VCaP (cell line): ENCODE results near the gene ZFYVE21.

Experiments used
- H3K27ac ChIP-seq: fragments of 450-650 bp; 2 replicates; pipeline ENCODE4 v1.5.1; 2017
- TF ChIP-seq, protein P1 (sequence below): fragments of 450-650 bp; conservative IDR thresholded peaks from 2 replicates; pipeline ENCODE4 v1.5.1; 2017; ENCODE audit warnings: mild to moderate bottlenecking, moderate library complexity

Gene ZFYVE21

DNA sequence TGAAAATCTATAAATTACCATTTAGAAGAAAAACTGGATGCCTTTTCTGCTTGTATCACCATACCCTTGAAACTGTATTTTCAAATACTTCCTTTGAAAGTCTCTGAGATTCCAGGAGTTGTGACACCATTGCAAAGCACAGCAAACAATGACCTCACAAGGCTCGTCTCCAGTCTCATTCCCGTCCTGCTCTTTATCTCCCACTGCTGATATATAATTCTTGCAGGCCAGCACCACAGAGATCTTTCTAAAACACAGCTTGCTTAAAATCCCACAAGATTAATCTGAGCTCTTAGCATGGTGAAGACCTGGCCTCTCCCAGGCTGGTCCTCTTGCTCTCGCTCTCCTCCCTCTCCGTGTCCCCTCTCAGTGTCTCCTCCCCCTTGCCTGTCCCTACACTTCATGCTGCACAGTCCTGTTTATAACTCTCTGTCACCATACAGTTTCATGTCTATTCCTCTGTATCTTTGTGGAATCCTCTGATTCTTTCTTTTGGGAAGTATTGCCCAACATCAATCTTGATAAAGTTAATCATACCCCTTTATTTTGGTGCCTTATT, 51.8 kb downstream of the ZFYVE21 start:
- TF ChIP-seq, protein P1, sequence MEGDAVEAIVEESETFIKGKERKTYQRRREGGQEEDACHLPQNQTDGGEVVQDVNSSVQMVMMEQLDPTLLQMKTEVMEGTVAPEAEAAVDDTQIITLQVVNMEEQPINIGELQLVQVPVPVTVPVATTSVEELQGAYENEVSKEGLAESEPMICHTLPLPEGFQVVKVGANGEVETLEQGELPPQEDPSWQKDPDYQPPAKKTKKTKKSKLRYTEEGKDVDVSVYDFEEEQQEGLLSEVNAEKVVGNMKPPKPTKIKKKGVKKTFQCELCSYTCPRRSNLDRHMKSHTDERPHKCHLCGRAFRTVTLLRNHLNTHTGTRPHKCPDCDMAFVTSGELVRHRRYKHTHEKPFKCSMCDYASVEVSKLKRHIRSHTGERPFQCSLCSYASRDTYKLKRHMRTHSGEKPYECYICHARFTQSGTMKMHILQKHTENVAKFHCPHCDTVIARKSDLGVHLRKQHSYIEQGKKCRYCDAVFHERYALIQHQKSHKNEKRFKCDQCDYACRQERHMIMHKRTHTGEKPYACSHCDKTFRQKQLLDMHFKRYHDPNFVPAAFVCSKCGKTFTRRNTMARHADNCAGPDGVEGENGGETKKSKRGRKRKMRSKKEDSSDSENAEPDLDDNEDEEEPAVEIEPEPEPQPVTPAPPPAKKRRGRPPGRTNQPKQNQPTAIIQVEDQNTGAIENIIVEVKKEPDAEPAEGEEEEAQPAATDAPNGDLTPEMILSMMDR = no peak
- no peak overlapping the region for H3K27ac ChIP-seq

DNA sequence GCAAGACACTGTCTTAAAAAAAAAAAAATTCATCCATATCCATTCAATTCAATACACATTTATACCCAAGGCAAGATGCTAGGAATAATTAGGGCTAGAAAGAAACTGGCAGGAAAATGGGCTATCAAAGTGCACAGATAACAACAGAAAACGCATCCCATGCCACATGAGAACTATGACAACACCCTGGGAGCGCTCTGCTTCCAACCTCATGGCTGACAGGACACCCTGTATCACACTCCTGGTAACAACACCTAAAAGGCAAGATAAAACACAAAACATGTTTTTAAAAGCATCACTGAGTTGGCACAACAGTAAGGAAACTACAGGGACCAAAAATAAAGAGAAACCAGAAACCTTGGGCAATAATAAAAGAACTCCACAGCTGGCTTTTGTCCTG, 54.9 kb downstream of the ZFYVE21 start:
- TF ChIP-seq, protein P1 = no peak
- H3K27ac ChIP-seq = no peak overlapping the region

DNA sequence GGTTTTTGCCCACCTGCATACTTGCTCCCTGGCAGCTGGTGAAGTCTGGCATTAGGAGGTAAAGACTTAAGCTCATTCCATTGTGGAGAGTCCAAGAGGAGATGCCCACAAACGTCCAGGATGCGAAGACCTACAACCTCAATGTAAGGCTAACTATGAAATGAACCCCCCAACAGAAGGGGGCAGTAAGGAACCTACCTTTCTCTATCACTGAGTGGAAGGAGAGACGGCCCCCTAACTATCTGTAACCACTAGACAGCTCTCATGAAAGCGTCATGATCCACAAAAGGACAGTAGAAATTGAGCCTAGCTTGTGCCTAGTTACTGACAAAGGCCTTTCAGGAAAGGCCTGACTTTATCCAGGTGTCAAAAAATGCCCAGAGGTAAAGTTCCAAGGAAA, 55.3 kb downstream of the ZFYVE21 start:
- TF ChIP-seq, protein P1 = no peak

DNA sequence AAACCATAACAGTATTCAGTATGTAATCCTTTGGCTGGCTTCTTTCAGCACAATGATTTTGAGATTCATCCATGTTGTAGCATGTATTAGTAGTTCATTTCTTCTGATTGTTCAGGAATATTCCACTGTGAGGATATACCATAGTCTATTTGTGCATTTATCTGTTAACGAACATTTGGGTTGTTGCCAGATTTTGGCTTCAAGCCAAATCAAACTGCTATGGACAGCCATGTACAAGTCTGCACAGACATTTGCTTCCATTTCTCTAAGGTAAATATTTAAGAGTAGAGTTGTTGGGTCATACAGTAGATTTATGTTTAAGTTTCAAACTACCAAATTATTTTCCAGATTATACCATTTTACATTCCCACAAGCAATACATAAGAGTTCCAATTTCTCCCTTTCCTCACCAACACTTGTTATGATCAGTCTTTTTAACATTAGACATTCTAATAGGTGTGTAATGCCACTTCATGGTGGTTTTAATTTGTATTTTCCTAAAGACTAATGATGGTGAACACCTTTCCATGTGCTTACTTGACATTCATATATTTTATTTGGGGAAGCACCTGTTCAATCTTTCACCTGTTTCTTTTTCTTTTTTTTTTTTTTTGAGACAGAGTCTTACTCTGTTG, 56.6 kb downstream of the ZFYVE21 start:
- TF ChIP-seq, protein P1 = no peak
- no peak overlapping the region for H3K27ac ChIP-seq

More for the DNA sequence above, 55.3 kb downstream of the ZFYVE21 start:
- H3K27ac ChIP-seq = no peak overlapping the region

DNA sequence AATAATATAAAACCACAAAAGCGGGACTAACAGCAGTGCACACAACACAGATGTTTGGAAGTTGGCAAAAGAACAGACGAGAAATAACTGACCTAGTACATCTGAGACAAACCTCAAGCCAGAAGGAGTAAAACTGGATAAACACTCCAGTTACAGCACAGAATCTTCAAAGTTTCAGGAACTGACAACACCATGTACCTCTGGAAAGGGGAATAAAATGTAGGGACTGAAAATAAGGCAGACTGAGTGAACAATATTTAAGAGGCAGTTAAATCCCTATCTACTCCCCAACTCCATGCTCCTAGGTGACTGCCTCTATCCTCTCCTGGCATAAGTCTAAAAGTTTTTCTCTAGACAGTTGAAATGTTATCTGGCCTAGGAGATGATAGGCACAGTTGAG, 57.9 kb downstream of the ZFYVE21 start:
- TF ChIP-seq, protein P1 = no peak
- H3K27ac ChIP-seq = peak overlapping the region; percentile 12; the same call in 1 of the 2 replicates

DNA sequence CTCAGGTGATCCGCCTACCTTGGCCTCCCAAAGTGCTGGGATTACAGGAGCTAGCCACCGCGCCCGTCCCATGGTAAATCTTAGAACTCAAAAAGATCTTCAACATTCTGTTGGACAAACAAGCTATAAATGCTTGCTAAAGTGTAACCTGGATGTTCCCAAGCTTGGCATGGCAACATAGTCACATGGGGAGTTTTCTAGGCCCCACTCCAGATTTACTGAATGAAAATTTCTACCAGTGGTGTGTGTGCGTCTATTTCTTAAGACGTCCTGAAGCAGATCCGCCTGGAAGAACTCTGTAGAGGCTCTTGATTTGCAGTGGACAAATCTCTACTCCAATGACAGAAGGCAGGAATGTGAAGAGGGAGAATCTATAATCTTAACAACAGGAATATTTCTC, 59.9 kb downstream of the ZFYVE21 start:
- TF ChIP-seq, protein P1 = no peak
- peak overlapping the region; percentile 39 for H3K27ac ChIP-seq

DNA sequence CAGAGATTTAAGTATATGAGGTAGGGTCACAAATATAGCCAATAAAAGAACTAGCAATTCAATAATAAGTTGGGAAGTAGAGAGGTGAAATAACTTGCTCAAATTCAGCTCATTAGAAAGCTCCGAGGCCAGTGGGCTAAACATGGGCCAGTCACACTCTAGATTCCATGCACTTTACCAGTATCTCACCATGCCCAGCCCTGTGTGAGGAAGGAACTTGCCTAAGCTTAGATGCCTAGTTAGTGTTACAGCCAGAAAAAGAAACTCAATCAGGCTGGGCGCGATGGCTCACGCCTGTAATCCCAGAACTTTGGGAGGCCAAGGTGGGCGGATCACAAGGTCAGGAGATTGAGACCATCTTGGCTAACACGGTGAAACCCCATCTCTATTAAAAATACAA, 60.7 kb downstream of the ZFYVE21 start:
- peak overlapping the region; percentile 20; the same call in 1 of the 2 replicates for H3K27ac ChIP-seq

DNA sequence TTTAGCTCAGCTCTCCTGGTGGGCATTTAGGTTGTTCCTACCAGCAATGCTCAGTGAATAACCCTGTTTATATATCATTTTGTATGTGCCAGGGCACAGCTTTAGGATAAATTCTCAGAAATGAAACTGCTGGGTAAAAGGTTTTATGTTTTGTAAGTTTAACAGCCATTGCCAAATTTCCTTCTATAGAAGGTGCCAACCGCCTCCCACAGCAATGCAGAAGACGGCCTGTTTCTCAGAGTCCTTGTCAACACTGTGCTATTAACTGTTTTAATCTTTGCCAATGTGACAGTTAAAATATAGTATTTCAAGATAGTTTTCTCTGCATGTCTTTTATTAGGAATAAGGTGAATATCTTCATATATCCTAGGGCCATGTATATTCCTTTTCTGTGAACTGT, 66.8 kb downstream of the ZFYVE21 start:
- H3K27ac ChIP-seq = no peak overlapping the region

More for the DNA sequence above, 66.8 kb downstream of the ZFYVE21 start:
- TF ChIP-seq, protein P1 = no peak
